ENCODE data around the gene COA6. TPM values are rescaled to one million over a fixed set of nuclear protein-coding genes. Genes with fewer than 3 reads are reported as not detected.
"Not testable (repeated sequence)": the region's sequence is repeated elsewhere in the genome, so short reads cannot be mapped to it uniquely, and the experiment has no call there.

COA6 gene
- total RNA-seq, 4 donors from 2014 or later: 15.3 to 21.8 (median 15.8) TPM

GRCh38 chr1:234355782-234356510 lies 17.3 kb upstream of the COA6 start:
- no peak for DNase-seq (ENCODE audit: low spot score)
- TF ChIP-seq, protein P1, sequence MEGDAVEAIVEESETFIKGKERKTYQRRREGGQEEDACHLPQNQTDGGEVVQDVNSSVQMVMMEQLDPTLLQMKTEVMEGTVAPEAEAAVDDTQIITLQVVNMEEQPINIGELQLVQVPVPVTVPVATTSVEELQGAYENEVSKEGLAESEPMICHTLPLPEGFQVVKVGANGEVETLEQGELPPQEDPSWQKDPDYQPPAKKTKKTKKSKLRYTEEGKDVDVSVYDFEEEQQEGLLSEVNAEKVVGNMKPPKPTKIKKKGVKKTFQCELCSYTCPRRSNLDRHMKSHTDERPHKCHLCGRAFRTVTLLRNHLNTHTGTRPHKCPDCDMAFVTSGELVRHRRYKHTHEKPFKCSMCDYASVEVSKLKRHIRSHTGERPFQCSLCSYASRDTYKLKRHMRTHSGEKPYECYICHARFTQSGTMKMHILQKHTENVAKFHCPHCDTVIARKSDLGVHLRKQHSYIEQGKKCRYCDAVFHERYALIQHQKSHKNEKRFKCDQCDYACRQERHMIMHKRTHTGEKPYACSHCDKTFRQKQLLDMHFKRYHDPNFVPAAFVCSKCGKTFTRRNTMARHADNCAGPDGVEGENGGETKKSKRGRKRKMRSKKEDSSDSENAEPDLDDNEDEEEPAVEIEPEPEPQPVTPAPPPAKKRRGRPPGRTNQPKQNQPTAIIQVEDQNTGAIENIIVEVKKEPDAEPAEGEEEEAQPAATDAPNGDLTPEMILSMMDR (IDR thresholded peaks at IDR 0.05): no peak
- ATAC-seq (ENCODE audit: low FRiP score): no peak

- not testable (repeated sequence) for DNase-seq (ENCODE audit: low spot score); ATAC-seq (ENCODE audit: low FRiP score)
Observed at GRCh38 chr1:234356615-234357269, 16.5 kb upstream of the COA6 start.

DNA sequence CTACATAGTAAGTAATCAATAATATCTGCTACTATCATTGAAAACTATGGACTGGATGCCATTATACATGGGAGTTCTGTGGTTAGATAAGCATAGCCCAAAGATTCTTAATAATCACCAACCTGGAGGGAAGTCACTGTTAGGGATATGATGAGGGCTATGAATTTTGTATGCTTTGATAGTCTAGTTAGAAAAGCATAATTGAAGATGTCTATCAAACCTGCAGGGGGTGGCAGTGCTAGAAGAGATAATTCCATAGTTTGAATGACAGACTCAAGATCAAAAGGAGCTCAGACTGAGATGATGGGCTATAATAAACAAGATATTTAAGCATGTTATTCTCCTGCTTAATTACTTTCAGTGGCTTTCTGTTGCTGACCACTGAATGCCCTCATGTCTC lies 15.4 kb upstream of the COA6 start:
- ATAC-seq (ENCODE audit: low FRiP score) (no peak), DNase-seq (ENCODE audit: low spot score) (no peak)
- TF ChIP-seq, protein P1 (IDR thresholded peaks at IDR 0.05): no peak

DNA sequence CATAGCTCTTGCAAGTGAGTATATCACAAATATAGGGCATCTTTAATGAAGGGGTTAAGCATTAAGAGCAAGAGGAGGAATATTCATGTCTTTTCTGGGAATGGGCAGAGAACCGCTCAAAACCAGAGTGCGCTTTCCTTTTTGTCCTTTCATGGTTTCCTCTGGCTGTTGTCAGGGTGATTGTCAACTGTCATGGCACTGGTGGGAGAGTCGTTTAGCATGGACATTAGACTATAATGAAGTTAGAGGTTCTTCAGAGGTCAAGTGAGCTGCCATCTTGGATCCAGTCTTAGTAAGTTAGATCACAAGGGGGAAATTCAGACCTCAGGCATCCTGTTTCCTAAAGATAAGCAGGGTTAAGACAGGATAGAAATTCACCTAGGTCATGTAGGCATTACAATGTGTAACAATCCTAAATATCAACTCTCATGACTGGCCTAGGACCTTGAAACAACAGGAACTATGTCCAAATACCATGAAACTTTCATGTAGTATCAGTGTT lies 12.1 kb upstream of the COA6 start:
- ATAC-seq (ENCODE audit: low FRiP score) (no peak), DNase-seq (ENCODE audit: low spot score) (no peak)
- TF ChIP-seq, protein P1 (IDR thresholded peaks at IDR 0.05): no peak

- TF ChIP-seq, protein P1 (IDR thresholded peaks at IDR 0.05): no peak
- ATAC-seq (ENCODE audit: low FRiP score): no peak
Observed at GRCh38 chr1:234362558-234362957, 10.7 kb upstream of the COA6 start.

DNA sequence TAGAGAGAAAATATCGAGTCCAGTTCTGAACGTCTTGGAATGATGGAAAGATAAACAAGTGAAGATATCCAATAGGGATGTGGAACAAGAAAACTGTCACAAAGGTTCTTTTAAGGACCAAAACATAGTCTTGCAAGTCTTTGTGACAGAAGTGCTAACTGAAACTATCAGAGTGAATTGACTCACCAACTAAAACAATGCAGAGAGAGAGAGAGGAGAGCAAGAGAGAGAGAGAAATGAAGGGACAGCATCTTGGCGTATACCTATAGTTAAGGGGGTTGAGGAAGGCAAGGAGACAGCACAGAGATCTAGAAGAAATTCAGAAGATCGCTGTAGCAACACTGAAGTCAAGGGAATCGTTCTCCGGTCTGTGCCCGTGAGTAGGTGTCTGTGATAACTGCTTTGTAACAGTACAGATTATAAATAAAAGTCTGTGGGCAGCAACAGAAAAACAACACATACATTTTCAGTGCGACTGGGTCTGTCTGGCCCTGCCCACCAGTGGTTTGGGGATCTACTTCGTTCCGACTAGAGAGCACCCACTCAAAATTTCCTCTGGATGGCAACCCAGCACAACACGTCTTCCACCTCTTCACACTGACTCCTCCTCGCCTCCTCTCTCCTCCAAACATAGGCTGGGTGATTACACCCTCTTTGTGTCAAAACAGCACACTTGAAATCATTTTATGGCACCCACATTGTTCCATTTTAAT lies 4.8 kb upstream of the COA6 start:
- DNase-seq (ENCODE audit: low spot score): no peak
- no peak for ATAC-seq (ENCODE audit: low FRiP score)
- TF ChIP-seq, protein P1 (IDR thresholded peaks at IDR 0.05): no peak

More at GRCh38 chr1:234362558-234362957, 10.7 kb upstream of the COA6 start:
- no peak for DNase-seq (ENCODE audit: low spot score)

DNA sequence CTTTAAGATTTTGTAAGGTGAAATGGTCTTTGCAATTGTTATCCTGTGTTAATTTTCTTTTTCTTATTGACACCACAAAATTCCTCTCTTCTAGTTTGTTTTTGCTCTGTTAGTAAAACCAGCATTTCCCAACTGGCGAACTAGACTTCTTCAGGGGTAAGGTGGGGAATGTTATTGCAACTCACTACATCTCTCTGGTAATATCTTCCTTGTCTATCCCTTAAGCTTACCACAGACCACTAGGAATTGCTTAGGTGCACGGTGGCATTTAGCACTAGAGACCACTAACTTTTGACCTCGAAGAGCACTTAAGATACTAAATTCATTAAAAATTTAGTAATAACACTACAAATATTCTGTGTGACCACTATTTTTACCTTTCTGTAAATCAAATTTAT lies 4.2 kb upstream of the COA6 start:
- DNase-seq (ENCODE audit: low spot score) (no peak), ATAC-seq (ENCODE audit: low FRiP score) (no peak)
- TF ChIP-seq, protein P1 (IDR thresholded peaks at IDR 0.05): no peak

Measured in omental fat pad (tissue), 4 donors.